Activated naive CD4-positive, alpha-beta T cell treated with anti-CD3 and anti-CD28 coated beads, Interleukin-2, amount 50 U/mL, for 24 hours (primary cell): ENCODE data around the gene DMP1.
"Not testable (repeated sequence)": the region's sequence is repeated elsewhere in the genome, so short reads cannot be mapped to it uniquely, and the experiment has no call there.

ENCODE experiments used
- H3K27ac Mint-ChIP-seq: one replicate; pipeline ENCODE4 v1.8.0; 2021; ENCODE audit warnings: mild to moderate bottlenecking, mixed read lengths
- H3K27me3 Mint-ChIP-seq: one replicate; pipeline ENCODE4 v1.8.0; 2021; ENCODE audit warnings: mixed read lengths
- H3K36me3 Mint-ChIP-seq: one replicate; pipeline ENCODE4 v1.8.0; 2021; ENCODE audit warnings: mixed read lengths
- H3K4me1 Mint-ChIP-seq: one replicate; pipeline ENCODE4 v1.8.0; 2021; ENCODE audit warnings: mixed read lengths
- H3K4me3 Mint-ChIP-seq: one replicate; pipeline ENCODE4 v1.8.0; 2021; ENCODE audit warnings: mild to moderate bottlenecking, mixed read lengths
- H3K9me3 Mint-ChIP-seq: one replicate; pipeline ENCODE4 v1.8.0; 2021; ENCODE audit warnings: mixed read lengths

Gene DMP1

GRCh38 chr4:87657525-87657924 lies 7.4 kb downstream of the DMP1 start:
- Mint-ChIP-seq H3K9me3 (no peaks in the 10 kb centered on the region), H3K27ac (no peak overlapping the region), H3K36me3 (no peaks in the 10 kb centered on the region), H3K4me1 (no peaks in the 10 kb centered on the region), H3K4me3 (no peak overlapping the region), H3K27me3 (peaks cover 4% of the 10 kb centered on the region)

DNA sequence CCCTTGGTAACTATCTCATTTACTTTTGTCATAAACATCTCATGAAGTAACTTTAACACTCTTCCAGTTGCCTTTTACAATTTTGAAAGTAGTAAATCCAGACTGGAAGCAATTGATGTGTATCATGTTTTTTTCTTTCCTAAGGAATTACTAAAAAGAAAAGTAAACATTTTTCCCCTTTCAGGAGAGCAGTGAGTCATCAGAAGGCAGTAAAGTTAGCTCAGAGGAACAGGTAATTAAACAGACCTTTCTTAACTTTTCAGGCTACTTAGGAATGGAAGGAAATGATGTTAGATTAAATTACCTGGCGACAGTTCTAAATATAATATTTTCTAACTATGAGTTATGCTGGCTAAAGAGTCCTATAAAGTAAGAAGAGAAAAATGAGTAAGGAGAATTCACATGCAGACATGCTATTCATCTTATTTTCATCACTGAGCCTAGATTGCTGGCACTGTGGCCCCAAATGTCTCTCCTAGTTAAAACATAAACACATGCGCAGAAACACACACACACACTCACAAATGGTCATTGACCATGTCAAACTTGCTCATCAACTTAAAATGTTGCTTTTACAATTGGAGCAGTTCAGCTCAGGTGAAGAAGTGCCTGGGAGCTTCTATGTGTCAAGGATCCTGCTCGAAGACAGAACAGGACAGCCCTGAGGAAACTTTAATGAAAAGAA lies 9.3 kb downstream of the DMP1 start:
- Mint-ChIP-seq H3K4me3 (no peak overlapping the region), H3K27me3 (peaks cover 7% of the 10 kb centered on the region), H3K9me3 (no peaks in the 10 kb centered on the region), H3K4me1 (no peaks in the 10 kb centered on the region), H3K36me3 (no peaks in the 10 kb centered on the region), H3K27ac (no peak overlapping the region)

DNA sequence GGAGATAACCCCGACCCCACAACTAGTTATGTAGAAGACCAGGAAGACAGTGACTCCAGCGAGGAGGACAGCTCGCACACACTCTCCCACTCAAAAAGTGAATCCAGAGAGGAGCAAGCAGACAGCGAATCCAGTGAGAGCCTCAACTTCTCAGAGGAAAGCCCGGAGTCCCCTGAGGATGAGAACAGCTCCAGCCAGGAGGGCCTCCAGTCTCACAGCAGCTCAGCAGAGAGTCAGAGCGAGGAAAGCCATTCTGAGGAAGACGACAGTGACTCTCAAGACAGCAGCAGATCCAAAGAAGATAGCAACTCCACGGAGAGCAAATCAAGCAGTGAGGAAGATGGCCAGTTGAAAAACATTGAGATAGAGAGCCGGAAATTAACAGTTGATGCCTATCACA lies 12.8 kb downstream of the DMP1 start:
- Mint-ChIP-seq H3K27me3 (peaks cover 9% of the 10 kb centered on the region), H3K27ac (no peak overlapping the region), H3K36me3 (no peaks in the 10 kb centered on the region), H3K4me1 (no peaks in the 10 kb centered on the region), H3K9me3 (no peaks in the 10 kb centered on the region), H3K4me3 (no peak overlapping the region)

DNA sequence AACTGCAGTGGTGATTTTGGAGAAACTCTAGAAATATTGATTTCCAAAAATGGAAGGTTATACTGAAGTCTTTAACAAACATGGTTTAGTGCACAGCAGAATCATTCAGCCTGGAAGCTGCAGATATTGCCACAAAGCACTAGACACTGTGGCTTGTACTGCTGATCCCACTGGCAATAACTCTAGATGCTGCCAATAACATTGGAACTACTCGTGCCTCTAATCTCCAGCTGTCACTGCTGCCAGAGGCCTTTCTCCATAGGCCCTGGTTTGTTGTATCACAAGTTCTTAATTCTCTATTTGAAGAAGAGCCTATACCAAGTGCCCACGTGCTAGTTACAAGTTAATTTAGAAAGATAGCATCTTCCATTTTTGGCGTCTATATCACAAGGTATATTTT lies 19.3 kb downstream of the DMP1 start:
- peaks cover 12% of the 10 kb centered on the region for H3K9me3 Mint-ChIP-seq
- H3K27me3 Mint-ChIP-seq: peaks cover 5% of the 10 kb centered on the region
- H3K4me3 Mint-ChIP-seq: no peak overlapping the region
- no peaks in the 10 kb centered on the region for H3K4me1 Mint-ChIP-seq
- no peaks in the 10 kb centered on the region for H3K36me3 Mint-ChIP-seq
- H3K27ac Mint-ChIP-seq: no peak overlapping the region

- peaks cover 4% of the 10 kb centered on the region for H3K9me3 Mint-ChIP-seq
- no peaks in the 10 kb centered on the region for H3K36me3 Mint-ChIP-seq
- H3K27ac Mint-ChIP-seq: no peak overlapping the region
- H3K27me3 Mint-ChIP-seq: peaks cover 5% of the 10 kb centered on the region
- no peak overlapping the region for H3K4me3 Mint-ChIP-seq
- H3K4me1 Mint-ChIP-seq: no peaks in the 10 kb centered on the region
Measured at GRCh38 chr4:87677731-87678130, 27.7 kb downstream of the DMP1 start.

- H3K27me3 Mint-ChIP-seq: peaks cover 2% of the 10 kb centered on the region
- H3K9me3 Mint-ChIP-seq: no peaks in the 10 kb centered on the region
- no peak overlapping the region for H3K27ac Mint-ChIP-seq
- no peaks in the 10 kb centered on the region for H3K36me3 Mint-ChIP-seq
- H3K4me1 Mint-ChIP-seq: no peaks in the 10 kb centered on the region
- no peak overlapping the region for H3K4me3 Mint-ChIP-seq
Measured at GRCh38 chr4:87679449-87680169, 29.5 kb downstream of the DMP1 start.

GRCh38 chr4:87680271-87680670 lies 30.2 kb downstream of the DMP1 start:
- Mint-ChIP-seq H3K27ac (no peak overlapping the region), H3K27me3 (peaks cover 2% of the 10 kb centered on the region), H3K9me3 (no peaks in the 10 kb centered on the region), H3K4me1 (no peaks in the 10 kb centered on the region), H3K36me3 (no peaks in the 10 kb centered on the region), H3K4me3 (no peak overlapping the region)

DNA sequence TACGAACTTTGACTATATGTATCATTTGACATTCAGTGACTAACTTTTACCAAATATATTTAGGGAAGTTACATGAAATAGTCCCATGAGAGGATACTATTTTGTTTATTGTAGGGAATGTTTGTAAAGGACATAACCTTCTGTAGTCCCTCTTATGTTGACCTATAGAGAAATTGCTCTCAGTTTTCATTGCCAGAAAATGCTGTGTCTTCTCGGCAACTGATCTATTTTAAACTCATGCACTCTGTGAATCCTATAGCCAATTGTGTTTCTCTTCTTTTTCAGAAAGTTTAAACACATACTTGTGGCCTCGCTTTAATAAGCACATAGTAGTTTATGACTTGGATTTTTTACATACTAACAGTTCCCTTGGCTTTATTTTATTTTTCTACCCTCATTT lies 38.2 kb downstream of the DMP1 start:
- peaks cover 2% of the 10 kb centered on the region for H3K36me3 Mint-ChIP-seq
- H3K9me3 Mint-ChIP-seq: peaks cover 17% of the 10 kb centered on the region
- H3K4me3 Mint-ChIP-seq: no peak overlapping the region
- no peak overlapping the region for H3K27ac Mint-ChIP-seq
- H3K4me1 Mint-ChIP-seq: no peaks in the 10 kb centered on the region
- peaks cover 10% of the 10 kb centered on the region for H3K27me3 Mint-ChIP-seq

GRCh38 chr4:87690947-87691346 lies 40.9 kb downstream of the DMP1 start:
- H3K4me1 Mint-ChIP-seq, H3K27ac Mint-ChIP-seq, H3K36me3 Mint-ChIP-seq, H3K4me3 Mint-ChIP-seq: not testable (repeated sequence)
- peaks cover 14% of the 10 kb centered on the region for H3K27me3 Mint-ChIP-seq
- peaks cover 20% of the 10 kb centered on the region for H3K9me3 Mint-ChIP-seq

DNA sequence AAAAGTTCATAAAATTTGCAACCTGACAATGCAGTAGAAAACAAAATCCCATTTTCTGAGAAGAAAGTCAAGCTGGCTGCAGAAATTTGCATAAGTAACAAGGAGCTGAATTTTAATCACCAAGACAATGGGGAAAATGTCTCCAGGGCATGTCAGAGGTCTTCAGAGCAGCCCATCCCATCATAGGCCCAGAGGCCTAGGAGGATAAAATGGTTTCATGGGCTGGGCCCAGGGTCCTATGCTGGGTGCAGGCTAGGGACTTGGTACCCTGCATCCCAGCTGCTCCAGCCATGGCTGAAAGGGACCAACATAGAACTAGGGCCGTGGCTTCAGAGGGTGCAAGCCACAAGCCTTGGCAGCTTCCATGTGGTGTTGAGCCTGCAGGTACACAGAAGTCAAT lies 42.0 kb downstream of the DMP1 start:
- not testable (repeated sequence) for H3K4me3 Mint-ChIP-seq, H3K27ac Mint-ChIP-seq, H3K36me3 Mint-ChIP-seq, H3K4me1 Mint-ChIP-seq
- peaks cover 14% of the 10 kb centered on the region for H3K27me3 Mint-ChIP-seq
- H3K9me3 Mint-ChIP-seq: peaks cover 20% of the 10 kb centered on the region

- Mint-ChIP-seq H3K27me3 (peaks cover 7% of the 10 kb centered on the region), H3K36me3 (no peaks in the 10 kb centered on the region), H3K4me1 (no peaks in the 10 kb centered on the region), H3K27ac (no peak overlapping the region), H3K9me3 (peaks cover 9% of the 10 kb centered on the region), H3K4me3 (no peak overlapping the region)
Measured at GRCh38 chr4:87697272-87697671, 47.2 kb downstream of the DMP1 start.

- Mint-ChIP-seq H3K27ac (no peak overlapping the region), H3K36me3 (no peaks in the 10 kb centered on the region), H3K27me3 (peaks cover 7% of the 10 kb centered on the region), H3K9me3 (peaks cover 6% of the 10 kb centered on the region), H3K4me3 (no peak overlapping the region), H3K4me1 (no peaks in the 10 kb centered on the region)
Measured at GRCh38 chr4:87697945-87698344, 47.9 kb downstream of the DMP1 start.

GRCh38 chr4:87698394-87698793 lies 48.3 kb downstream of the DMP1 start:
- no peaks in the 10 kb centered on the region for H3K4me1 Mint-ChIP-seq
- H3K4me3 Mint-ChIP-seq: no peak overlapping the region
- no peaks in the 10 kb centered on the region for H3K36me3 Mint-ChIP-seq
- no peak overlapping the region for H3K27ac Mint-ChIP-seq
- H3K27me3 Mint-ChIP-seq: peaks cover 4% of the 10 kb centered on the region
- peaks cover 2% of the 10 kb centered on the region for H3K9me3 Mint-ChIP-seq

- Mint-ChIP-seq H3K9me3 (no peaks in the 10 kb centered on the region), H3K36me3 (no peaks in the 10 kb centered on the region), H3K27ac (no peak overlapping the region), H3K4me3 (no peak overlapping the region), H3K27me3 (peaks cover 15% of the 10 kb centered on the region), H3K4me1 (no peaks in the 10 kb centered on the region)
Measured at GRCh38 chr4:87704001-87704400, 53.9 kb downstream of the DMP1 start.

DNA sequence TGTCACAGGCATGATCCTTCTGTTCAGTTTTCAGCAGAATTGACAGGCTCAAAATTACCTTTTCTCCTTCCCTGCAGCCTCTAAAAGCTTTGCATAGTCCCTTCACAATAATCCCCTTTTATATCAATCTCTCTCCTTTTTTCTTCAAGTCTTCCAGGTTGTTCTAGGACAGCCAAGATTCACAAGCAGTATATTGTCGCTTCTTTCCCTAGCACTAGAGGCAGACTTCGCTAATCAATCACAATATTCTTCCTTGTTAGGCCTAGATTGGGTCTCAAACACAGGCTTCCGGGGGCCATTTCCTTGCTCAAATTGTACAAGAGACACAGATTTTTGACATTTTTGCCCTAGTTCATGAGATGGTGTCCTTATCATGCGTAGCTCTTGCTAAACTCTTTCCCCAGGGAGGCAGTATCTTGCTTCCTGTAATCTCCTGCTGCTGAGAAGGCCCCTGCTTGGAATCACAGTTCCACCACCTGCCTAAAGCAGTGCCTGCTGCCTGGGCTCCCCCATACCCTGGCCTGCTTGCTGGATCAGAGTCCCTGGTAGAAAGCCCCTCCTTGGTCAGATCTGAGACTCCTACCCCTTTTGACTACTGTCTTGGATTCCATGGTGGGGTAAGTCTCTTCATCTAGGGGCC lies 57.3 kb downstream of the DMP1 start:
- no peaks in the 10 kb centered on the region for H3K9me3 Mint-ChIP-seq
- peaks cover 15% of the 10 kb centered on the region for H3K27me3 Mint-ChIP-seq
- no peaks in the 10 kb centered on the region for H3K36me3 Mint-ChIP-seq

More for the DNA sequence above, 57.3 kb downstream of the DMP1 start:
- no peaks in the 10 kb centered on the region for H3K4me1 Mint-ChIP-seq
- no peak overlapping the region for H3K4me3 Mint-ChIP-seq
- no peak overlapping the region for H3K27ac Mint-ChIP-seq
